NCI-H524 (cell line): ENCODE data around the gene P2RY6.

Experiments
- DNase-seq, 2 experiments: peaks; one replicate each; lab custom pipeline; 2025; lab: John Stamatoyannopoulos, UW

Gene P2RY6

DNA sequence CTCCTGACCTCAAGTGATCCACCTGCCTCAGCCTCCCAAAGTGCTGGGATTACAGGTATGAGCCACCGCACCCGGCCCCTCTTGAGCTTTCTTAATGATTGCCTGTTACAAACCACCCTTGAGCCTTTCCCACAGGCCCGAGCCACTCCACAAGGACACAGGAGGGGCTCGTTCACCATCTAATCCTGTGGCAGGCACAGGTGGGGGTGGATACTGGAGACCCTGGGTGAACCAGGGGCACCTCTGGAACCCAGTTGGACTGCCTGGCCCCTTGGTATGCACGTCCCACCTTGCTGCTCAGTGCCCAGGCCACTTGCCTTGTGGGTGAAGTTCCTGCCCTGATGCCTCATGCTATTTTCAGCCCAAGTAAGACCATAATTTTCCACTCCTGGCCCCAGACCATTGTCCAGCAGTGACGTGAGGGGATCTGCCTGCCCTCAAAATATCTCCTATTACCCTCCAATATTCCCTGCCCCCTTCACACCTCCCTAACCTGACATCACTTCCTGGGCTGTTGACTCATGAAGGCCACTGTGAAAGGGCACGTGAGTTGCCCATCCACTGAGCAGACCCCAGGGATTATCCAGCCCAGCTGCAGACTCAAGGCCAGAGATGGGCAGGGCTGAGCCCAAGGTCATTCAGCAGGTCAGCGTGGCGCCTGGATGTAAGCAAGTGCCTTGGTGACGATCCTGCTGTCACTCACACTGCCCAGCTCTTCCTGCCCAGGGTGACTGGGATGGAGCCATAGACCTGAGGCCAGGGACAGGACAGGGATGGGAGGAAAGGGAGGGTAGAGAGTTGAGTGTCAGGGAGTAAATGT, 34.5 kb upstream of the P2RY6 start:
- no peak for DNase-seq

DNA sequence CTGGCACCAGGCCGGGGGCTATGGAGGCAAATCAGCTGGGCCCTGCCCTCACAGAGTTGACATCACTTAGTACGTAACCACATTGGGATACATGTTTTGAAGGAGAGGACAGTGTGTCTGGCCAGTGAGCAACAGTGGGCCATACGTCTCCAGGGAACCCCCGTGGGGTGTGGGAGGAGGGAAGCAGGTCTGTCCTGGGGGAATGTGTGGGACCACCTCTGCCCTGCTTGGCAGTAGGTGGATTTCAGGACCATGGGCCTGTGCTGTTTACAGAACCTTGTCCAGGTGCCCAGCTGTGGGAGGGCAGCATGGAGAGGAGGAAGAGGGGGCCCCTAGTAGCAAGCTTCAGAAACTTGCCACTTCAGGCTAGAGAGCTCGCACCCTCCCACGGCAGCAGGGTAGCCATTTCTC, 33.0 kb upstream of the P2RY6 start:
- DNase-seq, result no peak

GRCh38 chr11:73239571-73240189, 32.5 kb upstream of the P2RY6 start:
- no peak for DNase-seq

- DNase-seq, result no peak
Measured at GRCh38 chr11:73240190-73240781, 31.9 kb upstream of the P2RY6 start.

- DNase-seq, result no peak
Measured at GRCh38 chr11:73241300-73241699, 30.8 kb upstream of the P2RY6 start.

DNA sequence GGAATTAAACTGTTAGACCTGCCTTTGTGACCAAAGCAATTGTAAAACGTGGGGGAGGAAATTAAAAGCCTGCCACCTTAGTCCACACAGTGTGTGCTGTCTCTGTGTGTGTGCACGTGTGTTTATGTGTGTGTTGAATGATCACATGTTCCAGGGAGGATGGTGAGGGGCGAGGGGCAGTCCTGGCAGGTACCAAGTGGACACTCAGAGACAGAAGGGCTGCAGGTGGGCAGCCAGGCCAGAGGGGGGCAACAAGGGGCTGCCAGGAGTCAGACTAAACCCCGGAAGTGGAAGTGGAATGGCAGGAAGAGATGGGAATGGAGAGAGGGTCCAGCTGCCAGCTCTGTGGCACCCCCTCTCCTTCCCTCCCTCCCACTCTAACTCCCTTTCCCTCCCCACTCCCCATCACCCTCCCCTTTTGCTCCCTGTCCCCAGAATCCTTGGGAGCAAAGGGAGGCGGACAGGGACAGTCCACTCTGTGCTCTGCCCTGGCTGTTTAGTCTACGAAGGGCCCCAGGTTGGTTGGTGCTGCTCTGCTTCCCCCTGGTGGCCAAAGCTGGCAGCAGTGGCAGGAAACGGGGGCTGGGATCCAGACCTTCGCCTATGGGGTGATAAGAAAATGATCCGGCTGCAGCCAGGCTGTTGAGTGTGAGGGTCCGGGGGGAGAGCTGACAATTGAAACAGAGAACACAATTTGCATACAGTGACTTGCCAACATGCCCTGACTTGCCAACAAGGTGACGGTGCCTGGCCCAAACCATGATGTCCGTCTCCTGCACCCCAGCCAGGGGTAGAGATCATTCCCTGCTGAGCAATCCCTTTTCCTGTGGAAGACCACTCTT, 29.7 kb upstream of the P2RY6 start:
- peak; percentile 83 to 85 for DNase-seq

DNA sequence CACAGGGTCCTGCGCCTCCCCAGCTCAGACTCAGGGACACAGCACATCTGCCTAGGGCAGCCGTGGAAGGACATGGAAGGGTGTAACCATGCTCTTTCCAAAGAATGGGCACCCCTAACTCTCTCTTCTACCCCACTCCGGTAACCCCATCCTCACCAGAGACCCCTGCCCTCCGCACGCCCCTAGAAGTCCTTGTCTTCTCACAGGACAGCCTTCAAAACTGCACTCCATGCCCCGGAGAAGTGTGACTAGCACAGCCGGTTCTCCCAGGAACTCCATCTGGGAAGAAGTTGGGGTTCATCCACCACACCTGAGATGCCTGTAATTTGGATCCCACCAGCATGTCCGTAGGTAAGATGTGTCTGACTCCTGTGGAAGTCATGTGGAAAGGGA, 29.0 kb upstream of the P2RY6 start:
- no peak for DNase-seq

- no peak for DNase-seq
Measured at GRCh38 chr11:73244589-73245240, 27.4 kb upstream of the P2RY6 start.

DNA sequence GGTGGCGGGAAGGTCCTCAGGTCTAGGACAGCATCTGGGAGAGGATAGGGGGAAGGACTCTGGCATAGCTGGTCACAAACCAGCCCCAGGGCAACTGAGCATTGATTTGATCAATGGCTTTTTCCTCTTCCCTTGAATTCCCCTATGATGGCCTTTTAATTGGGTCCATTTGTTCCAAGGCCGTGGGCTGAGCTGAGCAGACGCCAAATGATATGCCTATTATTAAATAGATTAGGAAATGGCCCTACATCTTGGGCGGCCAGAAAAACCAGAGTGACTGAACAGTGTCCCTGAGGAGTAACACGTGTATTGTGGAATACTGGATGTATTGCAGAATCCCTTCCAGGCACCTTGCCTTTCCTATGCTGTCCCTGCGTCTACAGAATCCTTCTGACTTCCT, 26.7 kb upstream of the P2RY6 start:
- no peak for DNase-seq

- DNase-seq, result no peak
Measured at GRCh38 chr11:73246303-73246702, 25.8 kb upstream of the P2RY6 start.

DNA sequence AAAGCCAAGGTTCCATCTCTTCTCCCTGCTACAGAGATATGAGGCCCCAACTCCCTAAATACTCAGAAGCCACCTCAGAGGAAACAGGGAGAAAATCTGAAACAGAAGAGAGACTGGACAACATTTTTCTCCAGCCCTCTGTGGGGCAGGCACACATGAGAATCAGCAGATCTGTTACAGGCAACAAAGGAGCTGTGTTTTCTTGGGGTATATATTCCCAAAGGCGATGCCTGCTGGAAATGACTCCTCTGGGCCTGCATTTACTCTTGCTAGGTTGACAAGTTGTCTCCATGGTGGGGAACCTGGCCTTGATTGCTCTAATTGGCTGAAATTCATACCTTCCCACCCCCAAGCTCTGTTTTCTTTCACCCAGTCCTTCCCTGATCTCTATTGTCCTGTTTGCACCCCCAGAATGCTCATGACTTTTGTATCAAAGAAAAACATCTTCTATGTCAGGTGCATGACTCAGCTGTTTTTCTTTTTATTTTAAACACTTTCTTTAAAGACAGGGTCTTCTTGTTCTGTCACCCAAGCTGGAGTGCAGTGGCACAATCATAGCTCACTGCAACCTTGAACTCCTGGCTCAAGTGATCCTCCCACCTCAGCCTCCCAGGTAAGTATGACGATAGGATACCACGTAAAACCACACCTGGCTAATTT, 23.5 kb upstream of the P2RY6 start:
- DNase-seq, result no peak

DNA sequence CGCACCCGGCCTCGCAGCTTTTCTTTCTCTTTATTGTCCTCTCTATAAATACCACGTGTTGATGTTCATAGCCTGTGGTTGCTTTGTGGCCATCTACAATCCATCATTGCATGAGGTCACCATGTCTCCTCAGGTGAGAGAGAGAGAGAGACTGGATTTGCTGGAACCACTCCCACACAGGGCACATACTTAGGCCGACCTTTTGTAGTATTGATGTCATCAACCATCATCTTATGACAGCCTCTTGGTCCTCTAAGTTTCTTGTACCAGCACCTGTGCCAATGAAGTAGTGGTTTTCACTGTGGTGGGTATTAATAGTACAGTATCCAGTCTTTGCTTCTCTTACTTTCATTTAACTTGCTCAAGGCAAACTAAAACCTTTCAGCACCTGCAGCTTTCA, 22.8 kb upstream of the P2RY6 start:
- no peak for DNase-seq

GRCh38 chr11:73249853-73250783, 22.0 kb upstream of the P2RY6 start:
- no peak for DNase-seq

DNA sequence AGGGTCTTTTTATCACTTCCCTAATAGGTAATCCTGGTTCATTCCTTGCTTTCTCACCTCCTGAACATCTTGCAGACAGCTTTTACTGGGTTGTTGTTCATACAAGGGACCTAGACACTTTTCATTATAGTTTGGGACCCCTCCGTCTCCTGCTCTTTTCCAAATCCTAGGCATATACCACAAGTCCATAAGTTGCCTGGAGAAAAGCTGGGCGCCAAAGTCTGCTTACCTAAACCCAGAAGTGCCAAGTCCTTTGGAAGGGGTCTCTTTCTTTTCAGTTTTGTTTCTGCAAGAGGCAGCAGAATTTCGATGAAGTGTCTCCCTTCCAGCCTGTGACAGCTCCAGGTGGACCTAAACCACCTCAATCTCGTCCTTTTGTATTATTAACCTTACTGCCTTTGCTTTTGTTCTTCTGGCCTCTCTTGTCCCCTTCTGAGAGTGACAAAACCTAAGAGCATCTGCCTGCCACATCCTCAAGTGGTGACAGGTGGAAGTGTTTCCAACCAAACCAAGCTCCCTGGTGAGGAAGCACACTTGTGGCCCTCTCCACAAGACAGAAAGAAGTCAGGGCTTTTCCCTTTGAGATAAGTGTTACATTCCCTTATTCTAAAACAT, 19.5 kb upstream of the P2RY6 start:
- peak; percentile 77 to 78 for DNase-seq

GRCh38 chr11:73257342-73258103, 14.6 kb upstream of the P2RY6 start:
- DNase-seq, result no peak

GRCh38 chr11:73258104-73259035, 13.8 kb upstream of the P2RY6 start:
- no peak for DNase-seq

DNA sequence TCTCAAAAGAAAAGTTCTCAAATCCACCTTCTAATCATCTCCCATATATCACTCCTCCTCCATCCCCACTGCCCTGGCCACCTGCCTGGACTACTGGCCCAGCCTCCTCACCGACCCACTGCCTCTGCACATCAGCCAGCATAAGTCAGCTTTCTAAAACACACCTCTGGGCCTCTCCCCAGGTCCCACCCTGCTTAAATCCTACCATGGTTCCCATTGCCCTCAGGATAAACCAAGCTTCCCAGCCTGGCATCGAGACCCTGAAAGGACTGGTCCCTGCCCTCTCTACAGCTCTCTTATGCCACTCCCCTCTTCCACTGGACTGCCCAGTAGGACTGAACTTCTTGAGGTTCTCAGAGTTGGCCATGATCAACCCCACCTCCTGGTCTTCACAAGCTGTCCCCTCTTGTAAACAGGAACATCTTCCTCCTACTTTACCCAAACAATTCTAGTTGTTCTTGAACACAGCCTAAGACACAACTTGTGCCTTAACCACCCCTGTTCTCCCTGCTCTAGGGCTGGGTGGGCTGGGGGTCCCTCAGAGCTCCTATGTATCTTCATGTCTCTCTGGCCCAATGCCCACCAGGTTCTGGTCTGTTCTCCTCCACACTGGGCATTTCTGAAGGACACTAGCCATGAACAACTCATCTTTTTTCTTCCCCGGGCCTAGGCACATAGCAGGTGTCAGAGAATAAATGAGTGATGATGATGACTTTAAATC, 12.6 kb upstream of the P2RY6 start:
- DNase-seq, result no peak
